Suprapubic skin (tissue), 4 donors: ENCODE measurements around the gene NR3C2. TPM values are rescaled to one million over a fixed set of nuclear protein-coding genes. Genes with fewer than 3 reads are reported as not detected.

Experiments used
- DNase-seq, 2 donors: peaks; one replicate each; pipeline ENCODE4 v3.0.0-alpha.2; 2019; ENCODE audit warnings: low spot score in 2 of 2
- H3K27ac ChIP-seq: fragments of 200-600 bp; sonication (generic); one replicate; pipeline ENCODE4 v1.5.1; 2019
- H3K27me3 ChIP-seq: fragments of 200-600 bp; sonication (generic); one replicate; pipeline ENCODE4 v1.5.1; 2019
- H3K36me3 ChIP-seq: fragments of 200-600 bp; sonication (generic); one replicate; pipeline ENCODE4 v1.5.1; 2019
- H3K4me1 ChIP-seq: fragments of 200-600 bp; sonication (generic); one replicate; pipeline ENCODE4 v1.5.1; 2019
- H3K4me3 ChIP-seq: fragments of 200-600 bp; sonication (generic); one replicate; pipeline ENCODE4 v1.5.1; 2019; ENCODE audit warnings: mild to moderate bottlenecking
- H3K9me3 ChIP-seq: fragments of 200-600 bp; sonication (generic); one replicate; pipeline ENCODE4 v1.5.1; 2019
- CTCF ChIP-seq, 2 donors: fragments of 200-600 bp in 1 of 2; fragments of 450-650 bp in 1 of 2; sonication (generic) in 1 of 2; IDR thresholded peaks; one replicate each; pipeline ENCODE4 v1.5.1; 2016 to 2019; ENCODE audit warnings: antibody characterized with exemption in 2 of 2, mild to moderate bottlenecking in 1 of 2, moderate library complexity in 1 of 2
- EP300 ChIP-seq: sonication (generic); formaldehyde crosslinking; IDR thresholded peaks from one replicate; pipeline ENCODE4 v1.6.1; 2017; ENCODE audit warnings: antibody characterized with exemption
- POLR2A ChIP-seq, 2 donors: fragments of 450-650 bp; IDR thresholded peaks; one replicate each; pipeline ENCODE4 v1.6.1; 2017; ENCODE audit warnings: antibody characterized with exemption in 2 of 2, mild to moderate bottlenecking in 2 of 2, moderate library complexity in 2 of 2
- POLR2AphosphoS5 ChIP-seq, 3 donors: sonication (generic); formaldehyde crosslinking; IDR thresholded peaks; one replicate each; pipeline ENCODE4 v1.6.1; 2017; ENCODE audit warnings: antibody characterized with exemption in 3 of 3
- WGBS: methylation state at CpG from one replicate; pipeline ENCODE4 v1.1.5; 2018; 5-methylcytosine and 5-hydroxymethylcytosine counted together
- total RNA-seq, 4 donors: library from RNA; depleted of rRNA; stranded (reverse); fragments of >200 nt; gene quantifications; one replicate each; pipeline ENCODE4 v1.1.0, GENCODE V29; 2016

The NR3C2 gene
- total RNA-seq, 4 donors from 2014 or later: 7.3 to 12.1 (median 11.0) TPM

DNA sequence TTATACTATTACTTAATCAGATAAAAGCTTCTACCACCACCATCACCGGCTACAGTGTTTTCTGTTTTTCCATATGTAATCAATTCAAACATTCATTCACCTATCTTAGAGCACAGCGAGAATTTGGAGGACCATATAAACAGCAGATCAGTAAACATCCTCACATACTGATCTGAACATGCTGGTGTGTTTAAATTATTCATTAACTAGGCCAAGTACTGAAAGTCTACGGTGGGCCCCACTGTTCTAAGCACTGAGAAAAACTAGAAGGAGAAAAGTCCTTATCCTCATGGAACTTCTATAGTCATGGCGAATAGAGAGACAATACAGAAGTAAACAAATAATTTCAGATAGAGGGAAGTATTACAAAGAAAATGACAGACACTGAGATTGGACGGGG lies 176.6 kb downstream of the NR3C2 start:
- no peak overlapping the region for H3K4me3 ChIP-seq
- no peaks in the 10 kb centered on the region for H3K9me3 ChIP-seq
- TF ChIP-seq CTCF (IDR thresholded peaks at IDR 0.05) (no peak), POLR2AphosphoS5 (IDR thresholded peaks at IDR 0.05) (no peak), EP300 (no peak), POLR2A (IDR thresholded peaks at IDR 0.05) (no peak)
- DNase-seq: no peak
- WGBS: 97% methylated on average over 5 of the region's 5 CpGs
- H3K36me3 ChIP-seq: no peaks in the 10 kb centered on the region
- H3K27me3 ChIP-seq: no peaks in the 10 kb centered on the region
- no peaks in the 10 kb centered on the region for H3K4me1 ChIP-seq
- H3K27ac ChIP-seq: no peak overlapping the region

- no peak overlapping the region for H3K4me3 ChIP-seq
- H3K27me3 ChIP-seq: no peaks in the 10 kb centered on the region
- no peaks in the 10 kb centered on the region for H3K9me3 ChIP-seq
- no peaks in the 10 kb centered on the region for H3K36me3 ChIP-seq
- no peak overlapping the region for H3K27ac ChIP-seq
- no peak for DNase-seq
- TF ChIP-seq EP300 (no peak), POLR2A (IDR thresholded peaks at IDR 0.05) (no peak), CTCF (IDR thresholded peaks at IDR 0.05) (no peak), POLR2AphosphoS5 (IDR thresholded peaks at IDR 0.05) (no peak)
- 88% methylated on average over 2 of the region's 2 CpGs for WGBS
- no peaks in the 10 kb centered on the region for H3K4me1 ChIP-seq
Observed at GRCh38 chr4:148263802-148264201, 178.4 kb downstream of the NR3C2 start.

- no peak overlapping the region for H3K4me3 ChIP-seq
- no peaks in the 10 kb centered on the region for H3K36me3 ChIP-seq
- peaks cover 2% of the 10 kb centered on the region for H3K4me1 ChIP-seq
- DNase-seq: no peak
- H3K9me3 ChIP-seq: no peaks in the 10 kb centered on the region
- no peak overlapping the region for H3K27ac ChIP-seq
- no peaks in the 10 kb centered on the region for H3K27me3 ChIP-seq
- 93% methylated on average over 4 of the region's 4 CpGs for WGBS
- TF ChIP-seq POLR2AphosphoS5 (IDR thresholded peaks at IDR 0.05) (no peak), EP300 (no peak), CTCF (IDR thresholded peaks at IDR 0.05) (no peak), POLR2A (IDR thresholded peaks at IDR 0.05) (no peak)
Observed at GRCh38 chr4:148263127-148263526, 179.1 kb downstream of the NR3C2 start.

GRCh38 chr4:148261848-148262247 lies 180.4 kb downstream of the NR3C2 start:
- Histone ChIP-seq H3K36me3 (no peaks in the 10 kb centered on the region), H3K4me3 (no peak overlapping the region), H3K9me3 (no peaks in the 10 kb centered on the region), H3K4me1 (peaks cover 2% of the 10 kb centered on the region), H3K27ac (no peak overlapping the region), H3K27me3 (no peaks in the 10 kb centered on the region)
- 76% methylated on average over 4 of the region's 4 CpGs for WGBS
- no peak for DNase-seq
- TF ChIP-seq EP300: no peak
- TF ChIP-seq CTCF (IDR thresholded peaks at IDR 0.05): no peak
- no peak for TF ChIP-seq POLR2A (IDR thresholded peaks at IDR 0.05)
- TF ChIP-seq POLR2AphosphoS5 (IDR thresholded peaks at IDR 0.05): no peak

DNA sequence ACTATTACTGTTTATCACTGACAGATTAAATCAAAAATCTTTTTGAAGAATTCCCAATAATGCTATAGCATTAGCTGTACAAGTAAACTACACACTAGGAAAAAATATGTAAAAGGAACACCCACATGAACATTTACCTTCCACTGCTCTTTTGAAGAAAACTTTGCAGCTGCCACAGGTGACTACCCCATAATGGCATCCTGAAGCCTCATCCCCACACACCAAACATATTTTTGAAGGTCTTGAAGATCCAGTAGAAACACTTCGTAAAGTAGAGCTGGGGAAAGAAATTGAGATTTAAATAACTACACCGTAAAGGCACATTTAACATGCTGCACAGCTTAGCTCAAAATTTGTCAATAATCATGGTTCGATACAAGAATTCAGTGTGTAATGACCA lies 182.4 kb downstream of the NR3C2 start:
- H3K27ac ChIP-seq: no peak overlapping the region
- H3K4me1 ChIP-seq: peaks cover 2% of the 10 kb centered on the region
- no peak for TF ChIP-seq EP300
- H3K9me3 ChIP-seq: no peaks in the 10 kb centered on the region
- 93% methylated on average over 3 of the region's 3 CpGs for WGBS
- H3K27me3 ChIP-seq: no peaks in the 10 kb centered on the region
- DNase-seq: no peak
- H3K4me3 ChIP-seq: no peak overlapping the region
- H3K36me3 ChIP-seq: no peaks in the 10 kb centered on the region

DNA sequence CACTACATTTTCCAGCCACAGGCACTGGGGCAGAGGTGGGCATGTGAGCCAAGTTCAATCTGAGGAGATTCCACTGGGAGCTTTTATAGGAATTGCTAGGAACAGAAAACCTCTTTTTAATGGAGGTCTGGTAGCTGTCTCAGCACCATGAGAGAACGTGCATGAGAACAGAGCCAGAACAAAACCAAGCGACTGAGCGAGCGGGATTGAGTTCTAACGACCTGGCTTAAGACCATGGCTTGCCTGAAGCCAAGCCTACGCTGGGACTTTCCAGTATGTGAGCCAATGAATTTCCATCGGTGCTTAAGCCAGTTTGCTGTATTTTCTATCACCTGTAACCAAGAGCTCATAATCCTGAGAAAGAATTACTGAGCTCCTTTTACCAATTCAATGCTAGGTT lies 183.7 kb downstream of the NR3C2 start:
- Histone ChIP-seq H3K4me3 (no peak overlapping the region), H3K4me1 (peaks cover 2% of the 10 kb centered on the region), H3K36me3 (no peaks in the 10 kb centered on the region), H3K27ac (no peak overlapping the region), H3K9me3 (no peaks in the 10 kb centered on the region), H3K27me3 (no peaks in the 10 kb centered on the region)
- 73% methylated on average over 7 of the region's 7 CpGs for WGBS
- TF ChIP-seq EP300 (no peak), POLR2A (IDR thresholded peaks at IDR 0.05) (no peak), CTCF (IDR thresholded peaks at IDR 0.05) (no peak), POLR2AphosphoS5 (IDR thresholded peaks at IDR 0.05) (no peak)
- DNase-seq: no peak
